Measurements from ENCODE around the gene SH3BGRL. TPM values are rescaled to one million over a fixed set of nuclear protein-coding genes. Genes with fewer than 3 reads are reported as not detected.

SH3BGRL gene
- total and polyA plus RNA-seq, 2 donors (not counting 1 experiment from before 2014, with no cell fraction given), result 65.6 to 105 TPM

GRCh38 chrX:81231476-81231875 lies 29.6 kb downstream of the SH3BGRL start:
- no peak overlapping the region for H3K4me3 ChIP-seq (ENCODE audit: control extremely low read depth in 1 of 5, extremely low read depth in 1 of 5, insufficient read depth in 1 of 5, low read depth in 2 of 5, low read length in 4 of 5)
- POLR2A ChIA-PET, result no interaction called here
- H3K4me3 Mint-ChIP-seq, result no peak overlapping the region
- peaks cover 24% of the 10 kb centered on the region for H3K4me1 Mint-ChIP-seq
- H3K36me3 ChIP-seq (replicated peaks in 1 of 2; ENCODE audit: control extremely low read depth in 1 of 2, control insufficient read depth in 1 of 2, extremely low read depth in 1 of 2, insufficient read depth in 2 of 2, low read length in 1 of 2), result peaks cover 0 to 3% of the 10 kb centered on the region in 2 experiments
- H2AFZ ChIP-seq (ENCODE audit: insufficient read depth, low read depth, low read length, poor library complexity, severe bottlenecking), result no peak overlapping the region
- H3K27ac ChIP-seq (ENCODE audit: low read length in 2 of 2), result no peak overlapping the region
- TF ChIP-seq EZH2 (IDR thresholded peaks at IDR 0.05; ENCODE audit: borderline replicate concordance, insufficient read depth, low read depth, low read length, poor library complexity, severe bottlenecking), result no peak
- no peak for TF ChIP-seq CTCF (IDR thresholded peaks at IDR 0.05)
- H3K27me3 ChIP-seq (replicated peaks in 1 of 4; ENCODE audit: control extremely low read depth in 1 of 4, control insufficient read depth in 3 of 4, insufficient read depth in 4 of 4, low read length in 3 of 4), result no peaks in the 10 kb centered on the region
- no peak overlapping the region for H3K27ac Mint-ChIP-seq
- no peak for DNase-seq
- ATAC-seq (ENCODE audit: low read depth), result no peak
- H3K9me3 Mint-ChIP-seq (ENCODE audit: insufficient read depth), result no peaks in the 10 kb centered on the region
- peaks cover 8% of the 10 kb centered on the region for H4K20me1 ChIP-seq (ENCODE audit: control insufficient read depth, insufficient read depth, low read length, poor library complexity, severe bottlenecking)
- H3K27me3 Mint-ChIP-seq, result no peaks in the 10 kb centered on the region
- no CpG with 5 or more reads among the region's 1 CpG for WGBS (ENCODE audit: insufficient coverage)
- no peak overlapping the region for H3K9ac ChIP-seq (ENCODE audit: low read length)
- H3K79me2 ChIP-seq (ENCODE audit: control insufficient read depth, insufficient read depth, low read length), result peaks cover 40% of the 10 kb centered on the region
- H3K9me3 ChIP-seq (ENCODE audit: control extremely low read depth in 1 of 3, control insufficient read depth in 2 of 3, insufficient read depth in 1 of 3, low read length in 2 of 3), result no peaks in the 10 kb centered on the region
- H3K4me2 ChIP-seq (replicated peaks; ENCODE audit: low read depth, low read length, poor library complexity, severe bottlenecking), result no peak overlapping the region
- intact Hi-C loops (cut with micrococcal nuclease), result no loop called here
- CTCF ChIA-PET, result no interaction called here
- H3K4me1 ChIP-seq (ENCODE audit: control insufficient read depth in 2 of 2, insufficient read depth in 2 of 2, low read length in 2 of 2), result no peaks in the 10 kb centered on the region

DNA sequence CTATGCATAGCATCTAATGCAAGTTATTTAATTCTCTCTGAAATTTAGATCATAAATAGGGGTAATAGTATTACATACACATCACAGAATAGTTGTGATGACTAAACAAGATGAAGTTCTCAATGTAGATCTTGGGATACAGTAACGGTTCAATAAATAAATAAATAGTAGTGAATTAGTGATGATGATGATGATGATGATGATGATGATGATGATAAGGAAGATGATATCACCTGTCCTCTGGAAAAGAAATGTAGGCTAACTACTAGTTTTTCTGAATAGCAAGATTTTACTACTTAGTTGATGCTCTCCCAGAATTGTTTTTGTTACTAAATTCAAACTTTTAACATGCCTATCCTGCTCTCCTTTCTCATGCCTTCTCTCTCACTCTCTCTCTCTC lies 30.3 kb downstream of the SH3BGRL start:
- no peak for DNase-seq
- ChIA-PET POLR2A (no interaction called here), CTCF (no interaction called here)
- peaks cover 12% of the 10 kb centered on the region for H4K20me1 ChIP-seq (ENCODE audit: control insufficient read depth, insufficient read depth, low read length, poor library complexity, severe bottlenecking)
- no peaks in the 10 kb centered on the region for H3K4me1 ChIP-seq (ENCODE audit: control insufficient read depth in 2 of 2, insufficient read depth in 2 of 2, low read length in 2 of 2)
- peaks cover 33% of the 10 kb centered on the region for H3K79me2 ChIP-seq (ENCODE audit: control insufficient read depth, insufficient read depth, low read length)
- no peak overlapping the region for H3K4me2 ChIP-seq (replicated peaks; ENCODE audit: low read depth, low read length, poor library complexity, severe bottlenecking)
- Mint-ChIP-seq H3K9me3 (ENCODE audit: insufficient read depth) (no peaks in the 10 kb centered on the region), H3K27ac (no peak overlapping the region), H3K4me3 (no peak overlapping the region), H3K4me1 (peaks cover 24% of the 10 kb centered on the region), H3K27me3 (no peaks in the 10 kb centered on the region)
- H3K27me3 ChIP-seq (replicated peaks in 1 of 4; ENCODE audit: control extremely low read depth in 1 of 4, control insufficient read depth in 3 of 4, insufficient read depth in 4 of 4, low read length in 3 of 4), result no peaks in the 10 kb centered on the region
- no peak overlapping the region for H3K9ac ChIP-seq (ENCODE audit: low read length)
- TF ChIP-seq CTCF (IDR thresholded peaks at IDR 0.05), result no peak
- no peak for TF ChIP-seq EZH2 (IDR thresholded peaks at IDR 0.05; ENCODE audit: borderline replicate concordance, insufficient read depth, low read depth, low read length, poor library complexity, severe bottlenecking)
- peaks cover 0 to 5% of the 10 kb centered on the region in 2 experiments for H3K36me3 ChIP-seq (replicated peaks in 1 of 2; ENCODE audit: control extremely low read depth in 1 of 2, control insufficient read depth in 1 of 2, extremely low read depth in 1 of 2, insufficient read depth in 2 of 2, low read length in 1 of 2)
- H3K27ac ChIP-seq (ENCODE audit: low read length in 2 of 2), result no peak overlapping the region
- no peak overlapping the region for H2AFZ ChIP-seq (ENCODE audit: insufficient read depth, low read depth, low read length, poor library complexity, severe bottlenecking)
- no peak overlapping the region for H3K4me3 ChIP-seq (ENCODE audit: control extremely low read depth in 1 of 5, extremely low read depth in 1 of 5, insufficient read depth in 1 of 5, low read depth in 2 of 5, low read length in 4 of 5)
- no CpG with 5 or more reads among the region's 1 CpG for WGBS (ENCODE audit: insufficient coverage)
- no peak for ATAC-seq (ENCODE audit: low read depth)
- intact Hi-C loops (cut with micrococcal nuclease), result no loop called here
- H3K9me3 ChIP-seq (ENCODE audit: control extremely low read depth in 1 of 3, control insufficient read depth in 2 of 3, insufficient read depth in 1 of 3, low read length in 2 of 3), result no peaks in the 10 kb centered on the region

Measured in B cell (primary cell).